HG03565 (cell line): Measurements from ENCODE around the gene SLC37A4.
"Not testable (repeated sequence)": the region's sequence is repeated elsewhere in the genome, so short reads cannot be mapped to it uniquely, and the experiment has no call there.

ENCODE experiments used
- ATAC-seq: cut with Tn5 transposase; IDR thresholded peaks from one replicate; pipeline ENCODE4 v1.9.1; 2021; ENCODE audit warnings: mild to moderate bottlenecking, moderate library complexity; ENCODE audit not compliant: unreplicated experiment

SLC37A4 gene

GRCh38 chr11:119018074-119018938 is 12.4 kb downstream of the SLC37A4 start, which contains the start of the genes RPS25 and TRAPPC4:
TSS of gene RPS25 (minus strand) at chr11:119018343. CDS start at chr11:119018284, 59 bp downstream.
TSS of gene TRAPPC4 (plus strand) at chr11:119018766. CDS start at chr11:119018796, 30 bp downstream.
- ATAC-seq, result peak; percentile 74

- not testable (repeated sequence) for ATAC-seq
These were observed 13.3 kb downstream of the SLC37A4 start for GRCh38 chr11:119017377-119017776.

GRCh38 chr11:119016216-119017009 is 14.3 kb downstream of the SLC37A4 start:
- no peak for ATAC-seq

GRCh38 chr11:119015054-119015611 is 15.5 kb downstream of the SLC37A4 start:
- no peak for ATAC-seq

- ATAC-seq, result no peak
These were observed 16.3 kb downstream of the SLC37A4 start for GRCh38 chr11:119014209-119014924.

GRCh38 chr11:119012629-119013170 is 18.0 kb downstream of the SLC37A4 start:
- ATAC-seq, result no peak

- no peak for ATAC-seq
These were observed 19.1 kb downstream of the SLC37A4 start for GRCh38 chr11:119011476-119012053.

- ATAC-seq, result no peak
These were observed 24.0 kb downstream of the SLC37A4 start for GRCh38 chr11:119006656-119007055.

- no peak for ATAC-seq
These were observed 29.8 kb downstream of the SLC37A4 start for GRCh38 chr11:119000906-119001305.

GRCh38 chr11:118998822-118999221 is 31.9 kb downstream of the SLC37A4 start:
- no peak for ATAC-seq

- ATAC-seq, result no peak
These were observed 32.3 kb downstream of the SLC37A4 start for GRCh38 chr11:118998388-118998717.

GRCh38 chr11:118997627-118998387 is 32.9 kb downstream of the SLC37A4 start, which contains the start of gene CENATAC:
TSS of gene CENATAC (plus strand) at chr11:118998138. CDS start at chr11:118998198, 60 bp downstream.
- peak; percentile 82 for ATAC-seq

- ATAC-seq, result no peak
These were observed 33.6 kb downstream of the SLC37A4 start for GRCh38 chr11:118996926-118997626.

GRCh38 chr11:118991486-118992038 is 39.1 kb downstream of the SLC37A4 start:
- not testable (repeated sequence) for ATAC-seq

- no peak for ATAC-seq
These were observed 42.4 kb downstream of the SLC37A4 start for GRCh38 chr11:118988280-118988679.

- no peak for ATAC-seq
These were observed 45.9 kb downstream of the SLC37A4 start for GRCh38 chr11:118984825-118985224.

GRCh38 chr11:118984337-118984736 is 46.3 kb downstream of the SLC37A4 start:
- not testable (repeated sequence) for ATAC-seq

GRCh38 chr11:118980191-118980881 is 50.3 kb downstream of the SLC37A4 start:
- no peak for ATAC-seq
